ENCODE measurements around the gene PIGK.

PIGK gene

GRCh38 chr1:77057994-77058585, 161.1 kb downstream of the PIGK start:
- DNase-seq, result no peak
- in situ Hi-C loops (cut with HindIII; ENCODE audit: low pct_ligation_motif_present, low pct_unique_long_range_greater_than_20kb, low sequenced_read_pairs), result no loop called here

GRCh38 chr1:77056525-77056924, 162.7 kb downstream of the PIGK start:
- in situ Hi-C loops (cut with HindIII; ENCODE audit: low pct_ligation_motif_present, low pct_unique_long_range_greater_than_20kb, low sequenced_read_pairs), result no loop called here
- DNase-seq, result no peak

GRCh38 chr1:77051425-77051824, 167.8 kb downstream of the PIGK start:
- no peak for DNase-seq
- in situ Hi-C loops (cut with HindIII; ENCODE audit: low pct_ligation_motif_present, low pct_unique_long_range_greater_than_20kb, low sequenced_read_pairs), result no loop called here

GRCh38 chr1:77048615-77049005, 170.6 kb downstream of the PIGK start:
- no peak for DNase-seq
- in situ Hi-C loops (cut with HindIII; ENCODE audit: low pct_ligation_motif_present, low pct_unique_long_range_greater_than_20kb, low sequenced_read_pairs), result no loop called here

GRCh38 chr1:77047978-77048614, 171.1 kb downstream of the PIGK start:
- in situ Hi-C loops (cut with HindIII; ENCODE audit: low pct_ligation_motif_present, low pct_unique_long_range_greater_than_20kb, low sequenced_read_pairs), result no loop called here
- DNase-seq, result no peak

GRCh38 chr1:77047575-77047974, 171.7 kb downstream of the PIGK start:
- DNase-seq, result no peak
- in situ Hi-C loops (cut with HindIII; ENCODE audit: low pct_ligation_motif_present, low pct_unique_long_range_greater_than_20kb, low sequenced_read_pairs), result no loop called here

GRCh38 chr1:77044133-77044849, 174.9 kb downstream of the PIGK start:
- no peak for DNase-seq
- in situ Hi-C loops (cut with HindIII; ENCODE audit: low pct_ligation_motif_present, low pct_unique_long_range_greater_than_20kb, low sequenced_read_pairs), result no loop called here

GRCh38 chr1:77040826-77041225, 178.4 kb downstream of the PIGK start:
- DNase-seq, result no peak
- in situ Hi-C loops (cut with HindIII; ENCODE audit: low pct_ligation_motif_present, low pct_unique_long_range_greater_than_20kb, low sequenced_read_pairs), result no loop called here

GRCh38 chr1:77039739-77040138, 179.5 kb downstream of the PIGK start:
- DNase-seq, result peak; percentile 83
- in situ Hi-C loops (cut with HindIII; ENCODE audit: low pct_ligation_motif_present, low pct_unique_long_range_greater_than_20kb, low sequenced_read_pairs), result no loop called here

- no peak for DNase-seq
- in situ Hi-C loops (cut with HindIII; ENCODE audit: low pct_ligation_motif_present, low pct_unique_long_range_greater_than_20kb, low sequenced_read_pairs), result no loop called here
Observed at GRCh38 chr1:77039111-77039510, 180.1 kb downstream of the PIGK start.
